Uterine smooth muscle cell (primary cell): Measurements from ENCODE around the gene MIPEP. TPM values are rescaled to one million over a fixed set of nuclear protein-coding genes. Genes with fewer than 3 reads are reported as not detected.

Experiments
- total RNA-seq: library from RNA; depleted of rRNA; stranded (reverse); fragments of >200 nt; gene quantifications from 2 replicates; pipeline ENCODE4 v1.2.3, GENCODE V29; 2014

MIPEP gene
- total RNA-seq: 39.4 and 57.5 TPM in 2 replicates

GRCh38 chr13:23888658-23889614 is at the start of gene MIPEP:
MIPEP (minus strand) TSS chr13:23889400; CDS start chr13:23889320, 80 bp downstream.

GRCh38 chr13:23897452-23897919 is 8.3 kb upstream of the MIPEP start, which contains the start of gene C1QTNF9B:
C1QTNF9B (minus strand) TSS chr13:23897502.

Other genes with a start within 250 kb of the MIPEP start
- gene C1QTNF9B, start 8.1 kb upstream of the MIPEP start, total RNA-seq: 0.37 and 1.2 TPM in 2 replicates